GM18499 (cell line): ENCODE results near the gene MAP4K4.

Experiments
- ATAC-seq: cut with Tn5 transposase; IDR thresholded peaks from one replicate; pipeline ENCODE4 v1.9.1; 2021; ENCODE audit warnings: moderate number of reproducible peaks; ENCODE audit not compliant: insufficient read depth, unreplicated experiment

MAP4K4 gene

DNA sequence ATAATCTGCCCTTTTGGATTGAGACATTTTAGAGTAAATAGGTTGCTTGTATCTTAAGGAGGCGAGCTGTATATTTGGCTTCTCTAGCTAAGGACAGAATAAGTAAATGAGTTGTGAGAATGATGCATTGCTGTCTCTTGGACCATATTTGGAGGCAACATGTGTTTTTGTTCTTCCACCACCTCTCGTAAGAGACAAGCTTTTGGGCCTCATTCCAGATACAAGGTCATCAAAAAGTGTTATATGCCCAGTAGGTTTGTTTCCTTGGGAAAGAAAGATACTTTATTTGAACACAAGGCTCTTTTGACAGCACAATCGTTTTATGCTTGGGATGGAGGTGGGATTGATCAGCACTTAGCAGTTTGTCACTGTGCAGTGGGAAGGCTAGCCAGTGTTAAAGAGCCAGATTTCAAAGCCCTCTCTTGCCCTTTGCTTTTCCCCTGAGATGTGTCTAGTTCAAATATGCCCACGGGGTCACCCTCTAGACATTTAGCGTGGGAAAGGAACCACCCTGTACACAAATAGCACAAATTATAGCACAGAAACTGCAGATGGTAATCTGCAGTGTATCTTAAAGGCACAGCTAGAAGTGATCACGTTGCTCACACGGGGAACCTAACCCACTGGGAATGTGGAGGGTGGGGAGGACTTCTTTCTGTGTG lies 131.3 kb downstream of the MAP4K4 start:
- no peak for ATAC-seq

DNA sequence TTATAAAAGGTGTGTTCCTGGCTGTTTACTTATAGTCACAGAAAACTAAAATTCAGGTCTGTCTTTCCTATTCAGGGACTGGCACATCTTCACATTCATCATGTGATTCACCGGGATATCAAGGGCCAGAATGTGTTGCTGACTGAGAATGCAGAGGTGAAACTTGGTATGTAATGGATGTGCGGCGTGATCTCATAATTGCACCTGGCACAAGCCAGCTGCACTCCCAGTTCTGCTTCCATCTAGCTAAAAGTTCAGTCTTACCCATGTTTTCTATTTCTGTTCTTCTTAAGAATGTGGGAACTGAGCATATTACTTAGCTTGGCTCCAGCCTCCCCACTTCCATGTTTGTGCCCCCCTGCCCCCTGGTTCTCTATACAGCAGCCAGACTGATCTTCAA lies 131.9 kb downstream of the MAP4K4 start:
- no peak for ATAC-seq

DNA sequence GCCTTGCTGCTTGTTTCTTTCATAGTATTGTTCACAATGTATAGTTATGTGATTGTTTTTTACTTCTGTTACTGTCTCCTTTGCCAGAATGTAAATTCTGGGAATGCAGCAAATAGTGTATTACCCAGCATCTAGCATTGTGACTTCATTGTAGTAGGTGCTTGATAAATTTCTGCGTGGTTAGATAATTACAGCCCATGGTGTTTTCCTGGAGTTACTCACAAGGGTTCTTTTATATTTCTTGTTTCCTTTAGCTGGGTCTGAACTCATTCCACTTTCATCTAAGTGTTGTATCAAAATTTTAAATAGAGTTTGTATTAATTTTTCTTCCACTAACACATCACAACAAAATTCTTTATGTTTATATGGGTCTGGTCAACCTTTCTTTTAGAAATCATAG lies 132.6 kb downstream of the MAP4K4 start:
- no peak for ATAC-seq

GRCh38 chr2:101830555-101830954 lies 133.0 kb downstream of the MAP4K4 start:
- no peak for ATAC-seq

DNA sequence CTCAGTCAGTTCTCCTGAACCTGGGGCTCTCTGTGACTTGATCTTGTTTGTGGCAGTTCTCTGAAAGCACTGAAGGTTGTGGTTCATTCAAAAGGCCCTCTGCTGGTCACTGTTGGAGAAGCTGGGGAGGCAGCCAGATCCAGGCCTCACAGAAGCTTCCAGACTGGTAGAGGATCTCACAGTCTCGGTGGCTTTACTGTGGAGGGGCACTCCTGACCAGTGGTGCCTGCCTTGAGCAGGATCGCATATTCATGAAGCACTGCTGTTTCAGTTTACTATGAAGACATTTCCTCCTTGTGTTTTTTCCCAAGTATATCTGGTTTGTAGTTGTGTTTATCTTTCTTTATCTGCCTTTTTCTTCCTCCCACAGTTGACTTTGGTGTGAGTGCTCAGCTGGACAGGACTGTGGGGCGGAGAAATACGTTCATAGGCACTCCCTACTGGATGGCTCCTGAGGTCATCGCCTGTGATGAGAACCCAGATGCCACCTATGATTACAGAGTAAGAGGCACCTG lies 133.9 kb downstream of the MAP4K4 start:
- no peak for ATAC-seq

DNA sequence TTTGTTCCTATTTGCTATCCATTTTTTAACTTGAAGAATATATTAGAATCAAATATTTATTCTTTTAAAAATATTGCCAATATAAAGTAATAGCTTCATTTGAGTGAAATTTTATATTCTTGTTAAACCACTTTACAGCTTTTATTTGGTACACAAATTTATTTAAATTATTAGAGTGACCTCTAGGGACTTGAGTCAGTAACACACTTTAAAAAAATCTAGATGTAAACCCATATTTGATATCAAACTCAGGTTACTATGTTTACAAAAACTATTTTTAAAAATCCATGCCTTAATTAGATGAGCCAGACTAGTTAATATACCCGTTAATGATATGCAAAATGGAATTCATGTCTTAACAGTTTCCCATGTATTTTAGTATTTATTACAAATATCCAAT lies 134.6 kb downstream of the MAP4K4 start:
- no peak for ATAC-seq

GRCh38 chr2:101833890-101834523 lies 136.5 kb downstream of the MAP4K4 start:
- ATAC-seq, result no peak

- ATAC-seq, result no peak
Observed at GRCh38 chr2:101837354-101837753, 139.8 kb downstream of the MAP4K4 start.

- no peak for ATAC-seq
Observed at GRCh38 chr2:101841679-101842327, 144.3 kb downstream of the MAP4K4 start.

DNA sequence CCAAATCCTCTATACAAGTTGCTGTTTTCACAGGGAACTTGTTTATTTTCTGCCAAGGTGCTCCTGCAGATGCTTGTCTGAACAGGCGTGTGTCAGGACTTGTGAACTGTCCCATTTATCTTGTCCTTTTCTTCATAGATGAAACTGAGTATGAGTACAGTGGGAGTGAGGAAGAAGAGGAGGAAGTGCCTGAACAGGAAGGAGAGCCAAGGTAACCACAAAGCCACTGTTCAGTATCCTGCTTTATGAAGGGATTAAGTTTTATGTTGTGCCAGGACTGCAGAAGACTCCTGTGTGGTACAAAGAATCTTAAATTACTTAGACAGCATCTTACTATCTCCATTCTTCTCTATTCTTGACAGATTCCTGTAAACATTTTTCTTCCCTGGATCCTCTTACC lies 145.0 kb downstream of the MAP4K4 start:
- no peak for ATAC-seq

- no peak for ATAC-seq
Observed at GRCh38 chr2:101843048-101843447, 145.5 kb downstream of the MAP4K4 start.

GRCh38 chr2:101843471-101843870 lies 146.0 kb downstream of the MAP4K4 start:
- ATAC-seq, result no peak

DNA sequence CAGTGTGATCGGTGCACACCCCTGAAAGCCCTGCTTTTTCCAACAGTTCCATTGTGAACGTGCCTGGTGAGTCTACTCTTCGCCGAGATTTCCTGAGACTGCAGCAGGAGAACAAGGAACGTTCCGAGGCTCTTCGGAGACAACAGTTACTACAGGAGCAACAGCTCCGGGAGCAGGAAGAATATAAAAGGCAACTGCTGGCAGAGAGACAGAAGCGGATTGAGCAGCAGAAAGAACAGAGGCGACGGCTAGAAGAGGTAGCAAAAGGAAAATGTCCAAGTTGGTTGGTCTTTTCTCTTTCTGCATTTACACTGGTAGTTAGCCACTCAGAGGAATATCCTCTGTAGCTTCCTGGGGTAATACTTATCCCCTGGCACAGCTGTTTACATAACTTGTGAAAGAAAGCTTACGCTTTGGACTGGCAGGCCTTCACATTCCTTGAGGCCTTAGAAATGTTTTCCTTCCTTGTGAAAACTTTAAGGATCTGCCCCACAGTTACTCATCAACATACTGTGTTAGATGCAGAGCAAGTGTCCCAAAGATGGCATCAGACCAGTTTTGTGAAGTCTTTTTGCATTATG lies 146.6 kb downstream of the MAP4K4 start:
- no peak for ATAC-seq

- ATAC-seq, result no peak
Observed at GRCh38 chr2:101846973-101847372, 149.5 kb downstream of the MAP4K4 start.

DNA sequence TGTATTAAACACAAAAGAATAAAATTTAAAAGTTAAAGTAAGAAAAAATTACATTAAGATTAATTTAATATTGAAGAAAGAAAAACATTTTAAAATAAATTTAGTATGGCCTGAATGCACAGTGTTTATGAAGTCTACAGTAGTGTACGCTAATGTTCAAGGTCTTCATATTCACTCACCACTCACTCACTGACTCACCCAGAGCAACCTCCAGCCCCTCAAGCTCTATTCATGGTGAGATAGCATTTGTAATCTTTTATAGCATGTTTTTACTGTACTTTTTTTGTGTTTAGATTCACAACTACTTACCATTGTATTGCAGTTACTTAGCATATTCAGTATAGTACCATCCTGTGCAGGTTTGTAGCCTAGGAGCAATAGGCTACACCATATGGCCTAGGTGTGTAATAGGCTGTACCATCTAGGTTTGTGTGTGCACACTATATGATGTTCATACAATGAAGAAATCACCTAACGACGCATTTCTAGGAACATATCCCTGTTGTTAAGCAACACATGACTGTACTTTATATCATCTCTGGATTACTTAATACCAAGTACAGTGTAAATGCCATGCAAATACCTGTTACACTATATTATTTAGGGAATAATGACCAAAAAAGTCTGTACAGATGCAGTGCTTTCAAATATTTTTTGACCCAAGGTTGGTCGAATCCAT lies 150.3 kb downstream of the MAP4K4 start:
- no peak for ATAC-seq

- ATAC-seq, result no peak
Observed at GRCh38 chr2:101848769-101849410, 151.4 kb downstream of the MAP4K4 start.

GRCh38 chr2:101850450-101850849 lies 152.9 kb downstream of the MAP4K4 start:
- ATAC-seq, result no peak

- ATAC-seq, result no peak
Observed at GRCh38 chr2:101850991-101851390, 153.5 kb downstream of the MAP4K4 start.

- ATAC-seq, result no peak
Observed at GRCh38 chr2:101852824-101853223, 155.3 kb downstream of the MAP4K4 start.

DNA sequence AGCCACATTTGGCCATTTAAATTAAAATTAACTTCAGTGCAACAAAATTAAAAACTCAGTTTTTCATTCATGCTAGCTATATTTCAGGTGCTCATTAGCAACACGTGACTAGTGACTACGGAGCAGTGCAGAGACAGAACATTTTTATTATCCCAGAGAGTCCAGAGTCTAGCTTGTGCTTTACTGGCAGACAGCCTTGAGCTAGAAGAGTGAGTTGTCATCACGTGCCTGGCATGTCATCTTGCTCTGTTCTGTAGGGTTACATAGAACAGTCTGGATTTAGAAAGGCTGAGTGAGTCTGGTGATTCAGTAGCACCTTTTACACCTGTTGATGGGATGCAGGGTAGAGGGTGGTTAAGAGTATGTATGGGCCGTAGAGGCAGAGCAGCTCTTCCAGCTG lies 157.4 kb downstream of the MAP4K4 start:
- ATAC-seq, result no peak
